D721Med (cell line): ENCODE measurements around the gene LGALS14.
"Not testable (repeated sequence)": the region's sequence is repeated elsewhere in the genome, so short reads cannot be mapped to it uniquely, and the experiment has no call there.

Experiments used
- DNase-seq: peaks from one replicate; pipeline ENCODE4 v3.0.0; 2011; ENCODE audit warnings: low spot score; ENCODE audit not compliant: insufficient read length
- FAIRE-seq: peaks from 2 replicates; lab custom pipeline; 2011; peaks lifted over from hg19 to GRCh38; lab: Jason Lieb, UNC
- TF ChIP-seq, protein P1 (sequence below): IDR thresholded peaks from 2 replicates; pipeline ENCODE4 v1.5.1; 2012; ENCODE audit warnings: mild to moderate bottlenecking, control low read depth; ENCODE audit not compliant: insufficient read depth; ENCODE audit errors: missing control alignments

LGALS14 gene

DNA sequence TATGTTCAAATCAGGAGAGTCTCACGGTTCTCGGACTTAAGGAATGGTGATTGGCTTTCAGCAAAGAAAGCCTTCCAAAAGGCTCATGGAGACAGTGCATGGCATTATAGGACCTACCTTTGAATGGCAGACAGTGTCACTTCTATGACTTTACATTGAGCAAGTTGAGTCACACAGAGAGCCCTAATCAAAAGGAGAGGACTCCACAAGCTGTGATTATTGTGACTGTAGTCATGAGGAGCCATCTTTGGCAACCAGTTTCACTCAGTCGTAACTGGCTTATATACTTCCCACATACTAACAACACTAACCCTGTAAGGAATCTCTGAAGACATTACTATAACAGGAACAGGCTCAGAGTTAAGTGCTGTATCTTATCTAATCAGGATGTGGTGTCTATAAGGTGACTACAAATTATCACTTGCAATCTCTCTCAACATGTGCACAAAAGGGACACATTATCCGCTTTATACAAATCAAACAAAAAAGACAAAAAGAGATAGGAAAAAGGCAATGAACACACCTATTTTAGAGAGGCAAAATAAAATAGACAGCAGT is 6.1 kb downstream of the LGALS14 start:
- FAIRE-seq (no peak), DNase-seq (no peak)
- TF ChIP-seq, protein P1, sequence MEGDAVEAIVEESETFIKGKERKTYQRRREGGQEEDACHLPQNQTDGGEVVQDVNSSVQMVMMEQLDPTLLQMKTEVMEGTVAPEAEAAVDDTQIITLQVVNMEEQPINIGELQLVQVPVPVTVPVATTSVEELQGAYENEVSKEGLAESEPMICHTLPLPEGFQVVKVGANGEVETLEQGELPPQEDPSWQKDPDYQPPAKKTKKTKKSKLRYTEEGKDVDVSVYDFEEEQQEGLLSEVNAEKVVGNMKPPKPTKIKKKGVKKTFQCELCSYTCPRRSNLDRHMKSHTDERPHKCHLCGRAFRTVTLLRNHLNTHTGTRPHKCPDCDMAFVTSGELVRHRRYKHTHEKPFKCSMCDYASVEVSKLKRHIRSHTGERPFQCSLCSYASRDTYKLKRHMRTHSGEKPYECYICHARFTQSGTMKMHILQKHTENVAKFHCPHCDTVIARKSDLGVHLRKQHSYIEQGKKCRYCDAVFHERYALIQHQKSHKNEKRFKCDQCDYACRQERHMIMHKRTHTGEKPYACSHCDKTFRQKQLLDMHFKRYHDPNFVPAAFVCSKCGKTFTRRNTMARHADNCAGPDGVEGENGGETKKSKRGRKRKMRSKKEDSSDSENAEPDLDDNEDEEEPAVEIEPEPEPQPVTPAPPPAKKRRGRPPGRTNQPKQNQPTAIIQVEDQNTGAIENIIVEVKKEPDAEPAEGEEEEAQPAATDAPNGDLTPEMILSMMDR, result no peak

DNA sequence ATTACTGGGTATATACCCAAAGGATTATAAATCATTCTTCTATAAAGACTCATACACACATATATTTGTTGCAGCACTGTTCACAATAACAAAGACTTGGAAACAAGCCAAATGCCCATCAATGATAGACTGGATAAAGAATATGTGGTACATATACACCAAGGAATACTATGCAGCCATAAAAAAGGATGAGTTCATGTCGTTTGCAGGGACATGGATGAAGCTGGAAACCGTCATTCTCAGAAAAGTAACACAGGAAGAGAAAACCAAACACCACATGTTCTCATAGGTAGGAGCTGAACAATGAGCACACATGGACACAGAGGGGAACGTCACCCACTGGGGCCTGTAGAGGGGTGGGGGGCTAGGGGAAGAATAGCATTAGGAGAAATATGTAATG is 15.9 kb downstream of the LGALS14 start:
- FAIRE-seq, DNase-seq: not testable (repeated sequence)

DNA sequence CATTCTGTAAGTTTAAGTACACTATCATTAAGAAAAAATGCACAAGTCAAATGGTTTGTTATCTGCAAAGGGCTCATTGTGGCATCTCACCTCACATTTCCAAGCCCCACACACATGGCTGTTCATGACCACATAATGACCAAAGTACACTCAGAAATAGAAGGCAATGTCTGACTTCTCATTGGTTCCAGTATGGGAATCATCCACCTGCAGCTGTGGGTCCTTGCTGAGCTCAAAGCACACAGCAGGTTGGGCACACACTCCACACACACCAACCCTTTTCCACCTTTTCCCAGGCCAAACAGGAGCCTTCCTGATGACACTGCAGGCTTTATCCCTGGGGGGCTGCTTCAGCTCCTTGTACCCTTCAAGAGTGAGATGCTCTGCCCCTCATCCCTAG is 21.7 kb downstream of the LGALS14 start:
- TF ChIP-seq, protein P1, result no peak
- FAIRE-seq, result no peak

DNA sequence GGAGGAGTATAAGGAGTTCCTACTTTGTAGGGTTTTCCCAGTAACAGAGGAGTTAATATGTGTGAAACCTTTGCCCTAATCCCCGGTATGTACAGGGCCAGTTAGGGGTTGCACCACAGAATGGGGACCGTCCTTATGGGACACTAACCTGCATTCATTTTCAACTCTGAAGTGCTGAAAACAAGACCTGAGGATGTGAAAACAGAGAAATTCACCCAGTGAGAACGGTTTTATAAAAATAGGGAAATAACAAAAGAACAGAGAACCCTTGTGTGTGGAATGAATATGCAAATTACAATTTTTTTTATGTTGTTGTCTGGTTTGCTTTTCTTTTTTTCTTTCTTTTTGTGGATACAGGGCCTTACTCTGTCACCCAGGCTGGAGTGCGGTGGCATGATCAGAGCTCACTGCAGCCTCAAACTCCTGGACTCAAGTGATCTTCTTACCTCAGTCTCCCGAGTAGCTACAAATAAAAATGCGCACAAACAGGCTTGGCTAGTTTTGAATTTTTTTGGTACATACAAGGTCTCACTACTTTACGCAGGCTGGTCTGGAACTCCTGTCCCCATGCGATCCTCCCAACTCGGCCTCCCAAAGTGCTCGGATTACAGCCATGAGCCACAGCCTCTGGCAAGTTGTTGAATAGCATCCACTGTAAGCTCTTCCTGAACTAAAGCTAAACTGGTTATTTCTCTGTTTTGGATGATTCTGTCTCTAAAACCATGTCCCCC is 23.0 kb downstream of the LGALS14 start:
- DNase-seq (no peak), FAIRE-seq (no peak)
- TF ChIP-seq, protein P1, result no peak

More for the DNA sequence above, 21.7 kb downstream of the LGALS14 start:
- no peak for DNase-seq

DNA sequence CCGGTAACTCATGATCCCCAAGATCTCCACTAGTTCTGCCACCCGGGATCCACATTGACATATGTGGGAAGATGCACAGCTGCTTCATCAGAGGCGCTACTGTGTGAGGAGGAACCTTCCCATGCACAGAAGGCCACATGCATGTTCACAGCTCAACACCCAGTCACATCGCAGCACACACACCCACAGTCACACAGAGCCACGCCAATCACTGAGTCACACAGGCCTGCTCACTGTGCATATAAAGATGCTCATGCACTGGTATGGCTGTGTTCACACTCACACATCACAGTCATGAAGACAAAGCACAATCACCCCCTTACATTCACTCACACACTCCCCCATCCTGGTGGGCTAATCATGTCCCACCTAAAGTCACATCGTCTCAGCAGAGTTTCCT is 23.8 kb downstream of the LGALS14 start:
- FAIRE-seq (no peak), DNase-seq (no peak)
- TF ChIP-seq, protein P1, result no peak

DNA sequence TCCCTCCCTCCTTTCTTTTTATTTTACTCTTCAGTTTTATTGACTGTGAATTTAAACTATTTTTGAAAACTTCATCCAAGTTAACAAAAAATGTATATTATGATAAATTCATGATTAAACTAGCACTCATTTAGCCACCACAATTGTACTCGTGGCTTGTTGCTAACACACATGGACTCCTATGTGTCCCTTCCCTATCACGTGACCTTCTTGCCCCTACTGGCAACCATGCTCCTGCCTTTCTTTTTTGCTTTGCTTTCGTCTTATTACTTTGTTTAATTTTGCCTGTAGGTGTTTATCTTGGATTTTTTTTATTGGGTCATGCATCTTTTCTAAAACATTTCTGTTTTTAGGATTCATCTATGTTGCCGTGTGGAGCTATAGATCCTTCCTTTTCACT is 25.3 kb downstream of the LGALS14 start:
- no peak for DNase-seq

DNA sequence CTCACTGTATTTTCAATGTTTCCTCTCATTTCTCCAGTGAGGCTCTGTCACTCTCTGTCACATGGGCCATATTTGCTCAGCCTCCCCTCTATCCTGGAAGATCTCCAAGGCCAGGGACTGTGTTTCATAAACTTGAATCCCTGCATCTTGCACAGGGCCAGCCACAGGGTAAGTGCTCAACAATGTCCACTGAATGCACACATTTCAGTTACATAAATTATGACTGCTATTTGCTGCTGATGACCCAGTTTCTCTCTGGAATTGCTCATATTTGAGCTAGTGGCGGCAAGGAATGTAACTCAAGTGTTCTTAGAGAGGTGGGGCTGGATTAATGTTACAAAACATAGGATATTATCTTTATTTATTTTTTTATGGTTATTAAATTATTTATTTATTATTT is 27.4 kb downstream of the LGALS14 start:
- DNase-seq, result no peak
- TF ChIP-seq, protein P1, result no peak
- no peak for FAIRE-seq

More for the DNA sequence above, 25.3 kb downstream of the LGALS14 start:
- TF ChIP-seq, protein P1, result no peak
- FAIRE-seq, result no peak
